Measurements from ENCODE around the gene VSX1. TPM values are rescaled to one million over a fixed set of nuclear protein-coding genes. Genes with fewer than 3 reads are reported as not detected.

VSX1 gene
- total RNA-seq, 1 donor from 2014 or later: not detected

DNA sequence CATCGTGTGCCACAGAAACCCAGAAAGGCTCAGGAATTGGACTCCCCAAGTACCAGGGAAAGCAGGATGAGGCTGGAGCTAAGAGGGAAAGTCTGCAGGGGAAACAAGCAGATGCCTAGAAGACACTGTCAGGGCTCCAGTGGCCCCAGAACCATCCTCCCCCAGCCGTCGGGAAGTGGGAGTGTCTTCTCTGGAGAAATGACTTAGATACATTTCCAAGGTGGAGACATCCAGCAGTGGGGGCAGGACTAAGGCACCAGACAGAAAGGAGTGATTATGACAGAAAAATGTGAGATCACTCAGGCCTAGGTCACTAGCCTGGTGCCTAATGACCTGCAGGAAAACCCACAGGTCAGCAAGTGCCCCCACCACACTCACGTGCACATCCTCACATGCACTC is 36.0 kb upstream of the VSX1 start:
- Mint-ChIP-seq H3K4me3 (ENCODE audit: unreplicated experiment) (no peak overlapping the region), H3K27me3 (ENCODE audit: unreplicated experiment) (peaks cover 2% of the 10 kb centered on the region), H3K9me3 (ENCODE audit: unreplicated experiment) (no peaks in the 10 kb centered on the region), H3K27ac (ENCODE audit: unreplicated experiment) (no peak overlapping the region), H3K4me1 (ENCODE audit: low read depth, unreplicated experiment) (no peaks in the 10 kb centered on the region), H3K36me3 (ENCODE audit: unreplicated experiment) (no peaks in the 10 kb centered on the region)
- TF ChIP-seq, protein P1, sequence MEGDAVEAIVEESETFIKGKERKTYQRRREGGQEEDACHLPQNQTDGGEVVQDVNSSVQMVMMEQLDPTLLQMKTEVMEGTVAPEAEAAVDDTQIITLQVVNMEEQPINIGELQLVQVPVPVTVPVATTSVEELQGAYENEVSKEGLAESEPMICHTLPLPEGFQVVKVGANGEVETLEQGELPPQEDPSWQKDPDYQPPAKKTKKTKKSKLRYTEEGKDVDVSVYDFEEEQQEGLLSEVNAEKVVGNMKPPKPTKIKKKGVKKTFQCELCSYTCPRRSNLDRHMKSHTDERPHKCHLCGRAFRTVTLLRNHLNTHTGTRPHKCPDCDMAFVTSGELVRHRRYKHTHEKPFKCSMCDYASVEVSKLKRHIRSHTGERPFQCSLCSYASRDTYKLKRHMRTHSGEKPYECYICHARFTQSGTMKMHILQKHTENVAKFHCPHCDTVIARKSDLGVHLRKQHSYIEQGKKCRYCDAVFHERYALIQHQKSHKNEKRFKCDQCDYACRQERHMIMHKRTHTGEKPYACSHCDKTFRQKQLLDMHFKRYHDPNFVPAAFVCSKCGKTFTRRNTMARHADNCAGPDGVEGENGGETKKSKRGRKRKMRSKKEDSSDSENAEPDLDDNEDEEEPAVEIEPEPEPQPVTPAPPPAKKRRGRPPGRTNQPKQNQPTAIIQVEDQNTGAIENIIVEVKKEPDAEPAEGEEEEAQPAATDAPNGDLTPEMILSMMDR (IDR thresholded peaks at IDR 0.05; ENCODE audit: partially characterized antibody, unreplicated experiment): no peak
- DNase-seq: no peak

DNA sequence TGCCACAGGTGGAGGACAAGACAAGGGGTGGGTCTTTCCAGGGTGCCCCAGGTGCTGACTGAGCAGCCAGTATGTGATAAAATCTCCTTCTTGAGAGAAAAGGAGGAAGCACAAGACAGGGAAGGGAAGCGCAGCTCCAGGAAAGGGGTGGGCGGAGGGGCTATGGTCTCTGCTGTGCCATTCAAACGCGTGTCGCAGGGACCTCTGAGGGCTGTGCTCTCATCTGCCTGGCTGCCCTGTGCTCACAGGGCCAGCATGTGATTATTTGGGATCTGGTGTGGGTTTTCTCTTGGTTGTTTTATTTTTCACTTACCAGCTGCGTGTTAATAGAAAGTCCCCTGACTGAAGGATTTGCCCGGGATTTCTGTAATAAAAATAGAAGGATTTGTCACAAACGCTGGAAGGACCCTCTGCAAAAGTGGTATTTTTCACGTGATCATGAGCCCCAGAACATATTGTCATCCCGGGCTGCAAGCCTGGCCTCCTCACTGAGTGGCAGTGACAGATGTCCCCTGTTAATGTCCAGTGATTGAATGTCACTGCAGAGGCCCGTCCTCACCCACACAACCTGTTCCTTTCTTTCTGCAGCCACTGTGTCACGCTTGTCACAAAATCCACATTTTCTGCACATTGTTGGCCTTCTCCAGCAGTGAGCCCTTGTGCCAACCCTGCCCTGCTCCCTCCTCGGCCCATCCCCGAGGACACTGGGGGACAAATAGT is 35.0 kb upstream of the VSX1 start:
- TF ChIP-seq, protein P1 (IDR thresholded peaks at IDR 0.05; ENCODE audit: partially characterized antibody, unreplicated experiment): no peak
- H3K36me3 Mint-ChIP-seq (ENCODE audit: unreplicated experiment): no peaks in the 10 kb centered on the region
- no peak for DNase-seq
- H3K9me3 Mint-ChIP-seq (ENCODE audit: unreplicated experiment): no peaks in the 10 kb centered on the region
- H3K4me1 Mint-ChIP-seq (ENCODE audit: low read depth, unreplicated experiment): no peaks in the 10 kb centered on the region
- H3K4me3 Mint-ChIP-seq (ENCODE audit: unreplicated experiment): peak overlapping the region; percentile 8
- H3K27me3 Mint-ChIP-seq (ENCODE audit: unreplicated experiment): peaks cover 2% of the 10 kb centered on the region
- H3K27ac Mint-ChIP-seq (ENCODE audit: unreplicated experiment): peak overlapping the region; percentile 49

DNA sequence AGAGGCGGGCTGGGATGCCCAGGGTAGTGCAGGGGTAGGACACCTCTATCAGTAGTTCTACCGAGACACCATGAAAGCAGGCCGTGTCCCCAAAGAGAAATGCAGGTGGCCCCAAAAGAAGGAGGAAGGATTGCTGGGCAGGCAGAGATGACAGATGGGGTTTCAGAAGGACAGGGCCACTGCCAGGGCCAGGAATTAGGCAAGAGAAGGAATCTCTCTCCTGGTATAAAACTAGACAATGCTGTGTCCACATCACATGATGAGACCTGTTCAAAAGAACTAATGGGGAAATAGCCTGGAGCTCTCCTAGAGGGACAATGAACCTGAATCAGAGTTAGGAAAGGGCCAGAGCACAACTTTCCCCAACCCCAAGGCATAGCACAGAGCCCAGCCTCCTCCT is 21.6 kb upstream of the VSX1 start:
- peaks cover 2% of the 10 kb centered on the region for H3K27me3 Mint-ChIP-seq (ENCODE audit: unreplicated experiment)
- TF ChIP-seq, protein P1 (IDR thresholded peaks at IDR 0.05; ENCODE audit: partially characterized antibody, unreplicated experiment): no peak
- no peaks in the 10 kb centered on the region for H3K4me1 Mint-ChIP-seq (ENCODE audit: low read depth, unreplicated experiment)
- no peak for DNase-seq
- H3K4me3 Mint-ChIP-seq (ENCODE audit: unreplicated experiment): no peak overlapping the region
- H3K9me3 Mint-ChIP-seq (ENCODE audit: unreplicated experiment): no peaks in the 10 kb centered on the region
- peaks cover 5% of the 10 kb centered on the region for H3K36me3 Mint-ChIP-seq (ENCODE audit: unreplicated experiment)
- H3K27ac Mint-ChIP-seq (ENCODE audit: unreplicated experiment): no peak overlapping the region

DNA sequence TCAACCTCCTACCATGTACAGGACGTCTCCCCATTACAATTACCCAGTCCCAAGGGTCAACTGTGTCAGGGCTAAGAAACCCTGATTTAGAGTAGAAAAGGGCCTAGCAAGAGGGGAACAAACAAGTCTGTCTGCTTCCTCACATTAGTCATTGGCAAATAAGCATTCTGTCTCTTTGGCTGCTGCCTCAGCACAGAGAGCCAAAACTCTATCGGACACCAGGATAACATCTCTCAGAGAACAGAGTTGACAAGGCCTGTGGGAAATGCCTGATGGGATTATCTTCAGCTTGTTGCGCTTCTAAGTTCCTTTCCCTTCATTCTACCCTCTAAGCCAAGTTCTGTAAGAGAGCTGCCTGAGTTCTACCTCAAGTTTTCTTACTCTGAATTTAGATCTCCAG is 19.0 kb upstream of the VSX1 start:
- Mint-ChIP-seq H3K27me3 (ENCODE audit: unreplicated experiment) (no peaks in the 10 kb centered on the region), H3K4me3 (ENCODE audit: unreplicated experiment) (no peak overlapping the region), H3K36me3 (ENCODE audit: unreplicated experiment) (no peaks in the 10 kb centered on the region), H3K9me3 (ENCODE audit: unreplicated experiment) (no peaks in the 10 kb centered on the region), H3K27ac (ENCODE audit: unreplicated experiment) (no peak overlapping the region), H3K4me1 (ENCODE audit: low read depth, unreplicated experiment) (no peaks in the 10 kb centered on the region)
- TF ChIP-seq, protein P1 (IDR thresholded peaks at IDR 0.05; ENCODE audit: partially characterized antibody, unreplicated experiment): no peak
- no peak for DNase-seq

DNA sequence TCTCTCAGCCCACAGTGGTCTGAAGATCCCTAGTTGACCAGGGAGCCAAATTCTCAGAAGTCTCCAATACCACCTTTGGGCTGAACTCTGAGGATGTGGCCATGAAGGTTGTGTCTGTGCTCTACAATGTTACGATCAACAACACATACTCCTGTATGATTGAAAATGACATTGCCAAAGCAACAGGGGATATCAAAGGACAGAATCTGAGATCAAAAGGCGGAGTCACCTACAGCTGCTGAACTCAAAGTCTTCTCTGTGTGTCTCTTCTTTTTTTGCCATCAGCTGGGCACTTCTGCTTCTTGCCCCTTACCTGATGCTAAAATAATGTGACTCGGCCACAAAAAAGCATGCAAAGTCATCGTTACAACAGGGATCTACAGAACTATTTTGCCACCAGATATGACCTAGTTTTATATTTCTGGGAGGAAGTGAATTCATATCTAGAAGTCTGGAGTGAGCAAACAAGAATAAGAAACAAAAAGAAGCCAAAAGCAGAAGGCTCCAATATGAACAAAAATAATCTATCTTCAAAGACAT is 17.7 kb upstream of the VSX1 start:
- no peaks in the 10 kb centered on the region for H3K27me3 Mint-ChIP-seq (ENCODE audit: unreplicated experiment)
- H3K9me3 Mint-ChIP-seq (ENCODE audit: unreplicated experiment): no peaks in the 10 kb centered on the region
- no peaks in the 10 kb centered on the region for H3K36me3 Mint-ChIP-seq (ENCODE audit: unreplicated experiment)
- no peak for DNase-seq
- H3K27ac Mint-ChIP-seq (ENCODE audit: unreplicated experiment): no peak overlapping the region
- TF ChIP-seq, protein P1 (IDR thresholded peaks at IDR 0.05; ENCODE audit: partially characterized antibody, unreplicated experiment): no peak
- no peaks in the 10 kb centered on the region for H3K4me1 Mint-ChIP-seq (ENCODE audit: low read depth, unreplicated experiment)
- no peak overlapping the region for H3K4me3 Mint-ChIP-seq (ENCODE audit: unreplicated experiment)

All from glutamatergic neuron (in vitro differentiated cells).